GDM1 (cell line): Measurements from ENCODE around the gene RBM44.
"Not testable (repeated sequence)": the region's sequence is repeated elsewhere in the genome, so short reads cannot be mapped to it uniquely, and the experiment has no call there.

Experiments
- DNase-seq: peaks from one replicate; lab custom pipeline; 2025; lab: John Stamatoyannopoulos, UW

RBM44 gene

GRCh38 chr2:237782181-237782580 is 16.4 kb upstream of the RBM44 start:
- no peak for DNase-seq

- not testable (repeated sequence) for DNase-seq
Observed at GRCh38 chr2:237783678-237784077, 14.9 kb upstream of the RBM44 start.

- no peak for DNase-seq
Observed at GRCh38 chr2:237786936-237787335, 11.6 kb upstream of the RBM44 start.

GRCh38 chr2:237790353-237790752 is 8.2 kb upstream of the RBM44 start:
- DNase-seq, result no peak

- DNase-seq, result no peak
Observed at GRCh38 chr2:237791977-237792727, 6.4 kb upstream of the RBM44 start.

- DNase-seq, result no peak
Observed at GRCh38 chr2:237797253-237797652, 1.3 kb upstream of the RBM44 start.

- DNase-seq, result no peak
Observed at GRCh38 chr2:237799060-237799428, 465 bp downstream of the RBM44 start.

- no peak for DNase-seq
Observed at GRCh38 chr2:237801466-237801865, 2.9 kb downstream of the RBM44 start.

GRCh38 chr2:237806334-237806733 is 7.8 kb downstream of the RBM44 start:
- DNase-seq, result no peak

- no peak for DNase-seq
Observed at GRCh38 chr2:237815637-237816036, 17.1 kb downstream of the RBM44 start.

GRCh38 chr2:237816531-237816930 is 18.0 kb downstream of the RBM44 start:
- DNase-seq, result no peak

GRCh38 chr2:237818066-237818473 is 19.5 kb downstream of the RBM44 start:
- no peak for DNase-seq

GRCh38 chr2:237819231-237819630 is 20.7 kb downstream of the RBM44 start:
- DNase-seq, result no peak

- no peak for DNase-seq
Observed at GRCh38 chr2:237820421-237820820, 21.8 kb downstream of the RBM44 start.

- DNase-seq, result no peak
Observed at GRCh38 chr2:237823544-237823943, 25.0 kb downstream of the RBM44 start.

GRCh38 chr2:237824085-237824484 is 25.5 kb downstream of the RBM44 start:
- DNase-seq, result no peak

- DNase-seq, result no peak
Observed at GRCh38 chr2:237827421-237827987, 28.9 kb downstream of the RBM44 start.

GRCh38 chr2:237830522-237830921 is 31.9 kb downstream of the RBM44 start:
- no peak for DNase-seq

- DNase-seq, result no peak
Observed at GRCh38 chr2:237833546-237833945, 35.0 kb downstream of the RBM44 start.

GRCh38 chr2:237835372-237835771 is 36.8 kb downstream of the RBM44 start:
- DNase-seq, result no peak

- DNase-seq, result no peak
Observed at GRCh38 chr2:237841051-237841450, 42.5 kb downstream of the RBM44 start.

GRCh38 chr2:237848940-237849339 is 50.4 kb downstream of the RBM44 start:
- DNase-seq, result not testable (repeated sequence)

GRCh38 chr2:237854295-237854694 is 55.7 kb downstream of the RBM44 start:
- DNase-seq, result no peak

- no peak for DNase-seq
Observed at GRCh38 chr2:237857791-237858190, 59.2 kb downstream of the RBM44 start.
